ENCODE data around the gene SLC13A1.

- no peak for TF ChIP-seq POLR2A (IDR thresholded peaks at IDR 0.05; ENCODE audit: low read depth, low read length)
- no peak for TF ChIP-seq POLR2AphosphoS5 (IDR thresholded peaks at IDR 0.05; ENCODE audit: low read depth, low read length)
- TF ChIP-seq TAF1 (IDR thresholded peaks at IDR 0.05; ENCODE audit: borderline replicate concordance, low read depth, low read length), result no peak
These were observed 14.0 kb downstream of the SLC13A1 start for GRCh38 chr7:123185756-123186155.
